Measurements from ENCODE around the gene CDK14.

CDK14 gene

DNA sequence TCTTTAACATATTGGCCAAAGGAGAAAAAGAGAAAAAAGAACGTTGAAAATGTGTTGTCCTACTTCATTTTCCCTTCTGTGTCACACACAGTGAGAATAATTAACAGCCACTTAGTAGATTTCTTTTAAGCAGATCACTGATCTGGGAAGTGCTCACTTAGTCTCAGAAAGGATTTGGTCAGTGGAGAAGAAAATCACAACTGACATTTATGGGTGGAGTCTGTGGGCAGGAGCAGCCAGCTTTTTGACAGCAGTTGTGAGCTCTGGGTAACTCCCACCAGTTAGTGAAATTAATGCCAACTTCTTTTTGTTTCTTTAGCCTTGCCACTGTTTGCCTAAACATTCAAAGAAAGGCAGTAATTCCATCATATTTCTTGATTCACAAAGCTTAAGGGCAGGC lies 49.7 kb downstream of the CDK14 start:
- DNase-seq: no peak

DNA sequence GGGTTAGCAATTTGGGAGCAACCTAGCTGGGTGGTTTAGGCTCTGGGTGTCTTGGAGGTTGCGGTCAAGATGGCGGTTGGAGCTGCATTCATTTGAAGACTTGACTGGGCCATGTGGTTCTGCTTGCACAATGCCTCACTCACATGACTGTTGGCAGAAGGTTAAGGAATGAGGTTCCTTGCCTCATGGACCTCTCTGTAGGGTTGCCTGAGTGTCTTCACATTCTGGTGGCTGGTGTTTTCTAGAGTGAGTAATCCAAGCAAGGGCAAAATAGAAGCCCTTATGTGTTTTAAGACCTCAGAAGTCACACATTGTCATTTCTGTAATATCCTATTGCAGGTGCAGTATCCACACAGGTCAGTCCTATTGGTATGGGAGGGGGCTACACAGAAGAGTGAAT lies 52.0 kb downstream of the CDK14 start:
- DNase-seq: no peak

DNA sequence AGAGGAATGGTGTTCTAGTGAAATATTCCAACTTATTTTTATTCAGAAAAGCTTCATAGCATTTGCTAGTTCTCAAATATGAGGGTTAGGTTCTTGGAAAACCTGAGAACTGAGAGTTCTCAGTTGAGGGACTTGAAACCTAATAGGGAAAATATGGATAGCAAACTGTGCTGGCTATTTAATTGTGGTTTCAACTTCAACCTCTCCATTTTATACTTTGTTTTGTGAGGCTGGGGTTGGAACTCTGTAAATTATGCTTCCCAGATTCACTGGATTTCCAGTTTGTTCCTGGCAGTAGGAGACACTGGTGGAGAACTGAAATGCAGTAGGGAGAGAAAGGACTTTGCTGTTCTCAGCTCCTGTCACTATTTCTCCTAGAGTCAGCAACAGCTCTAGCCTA lies 52.7 kb downstream of the CDK14 start:
- DNase-seq: no peak

DNA sequence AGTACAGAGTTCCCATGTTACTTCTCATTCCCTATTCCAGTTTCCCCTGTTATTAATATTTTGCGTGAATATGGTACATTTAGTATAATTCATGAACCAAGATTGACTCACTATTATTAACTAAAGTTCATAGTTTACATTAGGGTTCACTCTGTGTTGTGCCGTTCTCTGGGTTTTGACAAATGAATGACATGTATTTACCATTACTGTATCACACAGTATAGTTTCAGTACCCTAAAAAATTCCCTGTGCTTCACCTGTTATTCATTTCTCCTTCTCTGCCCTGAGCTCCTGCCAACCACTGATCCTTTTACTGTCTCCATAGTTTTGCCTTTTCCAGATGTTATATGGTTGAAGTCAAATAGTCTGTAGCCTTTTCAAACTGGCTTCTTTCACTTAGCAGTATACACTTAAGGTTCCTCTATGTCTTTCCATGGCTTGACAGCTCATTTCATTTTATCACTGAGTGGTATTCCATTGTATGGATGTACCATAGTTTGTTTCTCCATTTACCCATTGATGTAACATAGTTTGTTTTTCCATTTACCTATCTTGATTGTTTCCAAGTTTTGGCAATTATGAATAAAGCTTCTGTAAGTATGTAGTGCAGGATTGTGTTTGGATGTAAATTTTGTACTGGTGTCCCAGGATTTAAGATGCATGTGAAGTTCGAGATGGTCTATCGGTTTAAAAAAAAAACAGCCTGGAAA lies 58.8 kb downstream of the CDK14 start:
- DNase-seq: no peak

DNA sequence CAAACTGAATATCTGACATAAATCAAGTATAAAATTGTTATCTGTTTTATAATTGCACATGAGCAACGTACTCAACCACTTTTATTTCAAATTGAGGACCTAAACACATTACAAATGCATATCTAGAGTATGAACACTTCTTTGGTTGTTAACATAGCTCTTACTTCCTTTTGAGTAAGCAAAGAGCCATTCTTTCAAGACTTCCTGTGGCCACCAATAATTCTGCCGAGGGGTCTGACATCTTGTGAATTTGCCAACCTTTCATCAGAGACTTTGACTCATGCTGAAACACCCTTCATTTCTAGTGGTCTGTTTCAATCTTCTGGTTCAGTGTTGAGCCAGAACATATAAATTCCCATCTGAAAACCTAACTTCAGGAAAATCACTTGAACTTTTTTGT lies 59.4 kb downstream of the CDK14 start:
- no peak for DNase-seq

DNA sequence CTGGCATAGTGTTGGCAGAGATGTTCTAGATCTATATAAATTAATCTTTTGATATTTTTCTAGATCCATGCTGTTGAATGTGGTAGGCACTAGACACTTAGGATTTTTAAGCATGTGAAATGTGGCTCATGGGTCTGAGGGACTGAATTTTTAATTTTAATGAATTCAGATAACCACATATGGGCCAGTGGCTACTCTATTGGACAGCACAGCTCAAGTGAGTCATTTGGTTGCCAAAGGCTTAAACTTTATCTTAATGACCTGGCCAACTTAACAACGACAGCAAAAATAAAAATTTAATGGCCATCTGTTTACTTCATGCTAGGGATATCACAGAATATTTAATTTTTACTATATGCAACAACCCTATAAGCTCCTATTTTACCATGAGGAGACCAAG lies 61.4 kb downstream of the CDK14 start:
- DNase-seq: no peak

DNA sequence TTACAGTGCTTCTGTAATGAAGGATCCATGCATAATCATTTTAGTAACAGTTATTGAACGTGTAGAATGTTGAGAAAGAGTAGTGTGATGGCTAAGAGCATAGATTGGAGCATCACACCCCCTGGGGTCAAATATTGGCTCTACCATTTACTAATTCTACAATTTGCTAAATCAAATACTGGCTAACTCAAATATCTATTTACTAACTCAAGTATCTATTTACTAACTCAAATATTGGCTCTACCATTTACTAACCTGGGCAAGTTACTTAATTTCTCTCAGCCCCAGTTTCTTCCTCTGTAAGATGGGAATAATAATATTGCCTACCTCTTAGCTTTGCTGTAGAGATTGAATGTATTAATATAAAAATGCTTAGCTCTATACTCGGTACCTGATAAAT lies 64.0 kb downstream of the CDK14 start:
- no peak for DNase-seq

DNA sequence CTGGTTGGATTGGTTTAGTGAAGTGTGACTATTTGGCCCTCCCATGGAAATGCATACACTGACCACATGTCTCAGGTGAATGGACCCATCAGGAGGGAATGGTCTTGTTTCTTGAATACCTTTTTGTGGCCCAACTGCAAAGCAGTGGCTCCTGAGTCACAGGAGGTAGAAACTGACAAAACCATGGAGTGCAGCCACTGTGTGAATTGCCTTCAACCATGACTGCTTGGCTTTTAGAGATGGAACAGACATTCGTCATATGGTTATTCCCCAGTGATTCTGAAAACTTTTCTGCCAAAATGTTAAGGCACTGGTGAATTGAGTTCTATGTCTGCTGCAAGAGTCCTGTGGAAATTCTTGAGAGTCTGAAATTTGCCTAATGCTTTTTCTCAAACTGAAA lies 64.7 kb downstream of the CDK14 start:
- no peak for DNase-seq

DNA sequence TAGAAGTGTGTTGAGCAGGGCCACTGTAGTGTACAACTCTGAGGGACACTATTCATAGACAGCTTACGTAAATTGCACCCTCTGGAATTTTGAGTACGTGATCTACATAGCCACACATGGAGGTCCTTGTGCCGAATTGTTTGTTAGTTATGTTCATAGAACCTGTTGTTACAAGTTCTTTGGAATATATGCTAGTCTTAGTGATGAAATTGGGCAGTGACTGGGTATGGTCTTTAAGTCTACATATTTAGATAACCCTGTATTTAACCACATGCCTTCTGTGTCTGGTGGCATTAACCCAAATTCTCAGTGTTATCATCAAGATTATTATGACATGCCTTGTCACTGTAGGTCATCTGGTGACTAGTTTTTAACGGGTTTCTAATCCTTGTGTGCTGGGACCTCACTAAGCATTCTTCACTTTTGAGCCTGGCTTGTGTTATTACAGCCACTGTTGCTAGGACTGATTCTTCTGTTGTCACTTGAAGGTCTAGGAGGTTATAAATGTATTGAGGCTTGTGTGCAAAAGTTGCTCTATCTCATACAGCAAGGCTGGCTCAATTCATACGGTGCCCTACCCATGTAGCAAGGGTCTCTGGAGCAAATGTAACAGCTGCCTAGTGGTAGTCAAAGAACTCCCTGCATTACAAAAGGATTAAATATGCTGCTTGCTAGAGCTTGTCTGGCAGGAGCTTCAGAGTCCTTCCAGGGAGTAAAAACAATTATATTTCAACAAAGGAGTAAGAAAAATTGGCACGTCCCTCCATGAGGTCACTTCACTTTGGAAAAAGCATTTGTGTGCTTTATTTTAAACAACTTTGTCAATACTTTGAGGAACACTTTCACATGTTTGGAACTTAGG lies 65.4 kb downstream of the CDK14 start:
- DNase-seq: no peak

DNA sequence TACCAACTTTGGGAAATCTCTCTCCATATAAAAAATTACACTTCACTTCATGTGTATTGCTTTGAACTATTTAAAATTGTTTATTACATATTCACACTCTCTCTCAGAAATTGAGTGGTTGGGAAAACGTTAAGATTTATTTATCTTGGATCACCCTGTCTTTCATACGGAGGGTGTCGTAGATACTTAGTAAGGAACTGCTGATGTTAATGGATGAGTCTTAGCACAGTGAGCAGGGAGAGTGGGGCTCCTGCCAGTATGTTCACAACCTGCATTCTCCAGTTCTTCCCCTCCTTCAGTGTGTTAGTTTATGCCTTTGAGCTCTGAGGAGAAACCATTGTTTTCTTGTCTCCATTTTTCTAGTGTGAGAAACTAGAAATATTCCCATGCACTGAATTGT lies 67.1 kb downstream of the CDK14 start:
- DNase-seq: no peak

DNA sequence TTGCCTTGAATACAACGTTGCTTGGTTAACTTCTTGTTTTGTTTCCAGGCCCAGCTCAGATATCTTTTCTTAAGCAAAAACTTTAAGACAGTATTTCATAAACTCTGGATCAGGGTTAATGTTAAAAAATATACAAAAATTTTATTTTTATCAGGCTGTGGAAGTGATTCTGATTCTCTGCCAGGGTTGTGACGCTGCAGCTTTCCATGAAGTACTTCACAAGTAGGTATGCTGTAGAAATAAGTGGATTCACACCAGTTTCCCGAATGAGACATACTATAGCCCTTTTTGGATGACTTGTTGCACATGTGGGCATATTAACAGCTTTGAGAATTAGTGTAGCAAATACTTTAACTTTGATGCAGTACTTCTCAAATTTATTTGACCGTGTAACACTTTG lies 70.1 kb downstream of the CDK14 start:
- no peak for DNase-seq

DNA sequence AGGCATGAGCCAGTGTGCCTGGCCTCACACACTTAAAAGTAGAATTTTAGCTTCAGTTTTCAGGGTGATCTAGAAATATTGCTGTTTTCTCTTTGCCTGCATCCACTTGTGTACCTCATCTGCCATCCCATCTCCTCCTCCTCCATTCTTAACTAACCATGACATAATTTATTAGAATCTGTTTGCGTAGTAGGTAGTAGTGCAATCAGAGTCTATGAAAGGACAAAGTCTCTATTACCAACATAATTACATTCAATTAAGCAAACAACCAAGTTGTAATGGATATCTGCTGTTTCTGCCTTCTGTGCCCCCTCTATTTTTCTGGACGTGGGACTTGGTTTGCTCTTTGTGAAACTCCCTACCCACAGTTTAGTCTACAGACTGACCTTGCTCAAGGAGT lies 72.9 kb downstream of the CDK14 start:
- DNase-seq: no peak

DNA sequence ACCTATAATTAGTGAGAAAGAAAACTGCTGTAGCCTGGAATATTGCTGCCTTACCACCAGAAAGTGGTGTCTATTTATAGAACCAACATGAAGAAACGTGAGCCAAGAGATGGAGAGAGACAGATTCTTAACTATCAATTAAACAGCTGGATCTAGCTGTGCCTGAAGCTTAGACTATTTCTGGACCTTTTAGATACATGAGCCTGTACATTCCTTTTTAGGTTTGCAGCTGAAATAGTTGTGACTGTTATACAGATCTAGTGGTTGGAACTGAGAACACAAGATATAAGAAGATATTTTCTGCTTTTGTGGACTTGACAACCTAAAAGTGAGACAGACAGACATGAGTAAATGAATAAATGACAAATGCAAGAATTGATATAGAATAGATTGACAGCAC lies 73.4 kb downstream of the CDK14 start:
- DNase-seq: no peak

DNA sequence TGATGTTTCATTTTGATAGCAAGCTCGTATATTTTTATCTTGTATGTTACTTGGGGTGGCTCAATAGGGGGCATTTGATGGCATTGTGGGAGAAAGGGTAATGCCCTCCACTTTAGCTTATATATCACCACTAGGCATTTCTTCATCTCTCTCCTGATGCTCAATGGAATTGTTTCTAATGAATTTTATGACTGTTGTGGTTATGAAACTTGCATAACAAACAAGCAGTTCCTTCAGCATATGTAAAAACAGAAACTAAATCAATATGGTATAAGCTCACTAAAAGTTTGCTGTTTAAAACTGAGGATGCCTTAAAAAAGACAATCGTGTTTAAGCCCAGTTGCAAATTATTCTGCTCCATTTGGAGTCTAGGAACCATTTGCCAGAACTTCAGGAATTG lies 75.5 kb downstream of the CDK14 start:
- DNase-seq: no peak

DNA sequence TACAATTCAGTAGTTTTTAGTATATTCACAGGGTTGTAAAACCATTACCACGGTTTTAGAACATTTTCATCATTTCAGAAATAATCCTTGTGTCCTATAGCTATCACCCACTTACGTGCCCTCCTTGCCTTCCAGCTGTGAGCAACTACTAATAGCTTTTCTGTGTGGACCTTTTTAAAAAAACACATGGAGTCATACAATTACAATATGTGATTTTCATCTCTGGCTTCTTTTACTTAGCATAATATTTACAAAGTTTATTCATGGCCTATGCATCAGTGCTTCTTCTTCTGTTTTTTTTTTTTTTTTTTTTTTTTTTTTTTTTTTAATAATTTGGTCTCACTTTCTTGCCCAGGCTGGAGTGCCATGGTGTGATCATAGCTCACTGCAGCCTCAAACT lies 76.1 kb downstream of the CDK14 start:
- no peak for DNase-seq

DNA sequence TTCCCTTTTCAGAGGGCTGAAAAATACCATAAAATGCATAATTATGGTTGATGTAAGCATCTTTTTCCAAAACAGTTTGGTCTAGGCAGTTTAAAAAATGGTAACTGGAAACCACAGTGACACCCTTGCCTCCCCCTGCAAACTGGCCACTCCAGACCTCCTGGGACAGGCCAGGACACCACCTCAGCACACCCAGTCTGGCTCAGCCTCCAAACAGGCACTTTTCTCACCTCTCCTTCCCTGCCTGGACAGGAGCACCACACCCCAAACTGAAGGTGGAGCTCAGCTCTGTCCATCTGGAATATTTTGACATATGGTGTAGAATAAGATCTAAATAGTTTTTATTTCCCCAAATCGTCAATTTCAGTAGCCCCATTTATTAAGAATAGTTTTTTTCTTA lies 78.5 kb downstream of the CDK14 start:
- no peak for DNase-seq

DNA sequence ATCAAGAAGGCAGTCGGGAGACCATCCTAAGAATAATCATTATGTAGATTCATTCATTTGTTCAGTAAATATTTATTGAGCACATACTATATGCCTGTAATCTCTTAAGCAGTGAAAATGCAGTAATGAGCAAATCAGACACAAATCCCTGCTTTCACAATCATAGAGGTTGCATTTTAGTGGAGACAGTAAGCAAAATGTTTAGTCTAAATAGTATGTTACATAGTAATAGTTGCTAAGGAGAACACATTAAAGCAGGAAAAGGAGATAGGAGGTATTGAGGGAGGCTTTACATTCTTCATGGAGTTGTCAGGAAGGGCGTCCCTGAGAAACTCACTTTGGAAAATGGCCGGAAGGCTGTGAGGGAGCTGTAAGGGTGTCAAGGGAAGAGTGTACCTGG lies 79.9 kb downstream of the CDK14 start:
- DNase-seq: no peak

DNA sequence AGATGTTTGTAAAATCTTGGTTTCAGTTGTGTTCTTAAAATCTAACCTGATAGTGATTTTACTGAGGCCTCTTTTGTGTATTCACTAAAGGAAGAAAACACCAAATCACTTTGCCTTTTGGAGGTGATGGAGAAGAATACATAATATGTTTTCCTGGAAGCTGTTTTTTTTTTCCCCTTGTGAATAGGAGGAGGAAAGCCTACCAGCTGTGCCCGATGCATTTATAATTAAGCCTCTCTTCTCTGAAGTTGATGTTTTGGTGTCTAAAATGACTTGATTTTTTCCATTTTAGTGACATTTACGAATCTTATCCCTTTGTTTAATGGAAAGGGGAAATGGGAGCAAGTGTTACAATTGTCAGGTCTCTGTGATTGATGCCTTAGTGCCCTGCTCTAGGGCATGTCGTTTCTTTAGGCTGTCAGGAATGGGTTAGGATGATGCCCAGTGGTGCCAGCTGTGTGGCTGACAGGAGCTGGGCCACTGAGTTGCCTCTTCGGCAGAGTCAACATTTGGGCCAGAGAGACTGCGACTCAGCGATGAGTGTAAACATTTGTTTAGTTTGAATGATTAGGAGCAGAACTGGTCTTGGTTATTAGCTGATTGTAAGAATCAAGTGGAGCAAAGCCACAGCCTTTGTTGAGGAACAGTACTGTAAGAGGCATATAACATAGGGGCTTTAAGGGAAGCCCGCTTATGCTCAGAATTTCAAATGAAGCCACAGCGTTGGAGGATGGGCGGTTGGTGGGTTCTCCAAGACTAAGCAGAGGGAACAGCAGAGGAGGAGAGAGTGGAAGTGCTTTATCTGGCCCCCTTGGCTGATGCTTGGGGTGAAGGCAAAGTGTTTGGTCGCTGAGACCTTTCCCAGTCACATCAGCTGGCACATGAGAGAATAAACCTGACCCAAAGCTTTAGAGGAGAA lies 81.6 kb downstream of the CDK14 start:
- no peak for DNase-seq

DNA sequence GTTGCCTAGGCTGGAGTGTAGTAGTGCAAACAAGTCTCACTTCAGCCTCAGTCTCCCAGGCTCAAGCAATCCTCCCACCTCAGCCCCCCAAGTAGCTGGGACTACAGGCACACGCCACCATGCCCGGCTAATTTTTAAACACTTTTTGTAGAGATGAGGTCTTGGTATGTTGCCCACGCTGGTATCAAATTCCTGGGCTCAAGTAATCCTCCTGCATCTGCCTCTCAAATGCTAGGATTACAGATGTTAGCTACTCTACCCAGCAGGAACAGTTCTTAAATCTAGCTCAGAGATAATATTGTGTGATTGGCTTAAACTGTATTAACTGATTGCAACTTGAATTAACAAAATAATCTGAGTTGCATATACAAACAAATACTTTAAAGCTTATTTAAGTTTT lies 82.9 kb downstream of the CDK14 start:
- no peak for DNase-seq

DNA sequence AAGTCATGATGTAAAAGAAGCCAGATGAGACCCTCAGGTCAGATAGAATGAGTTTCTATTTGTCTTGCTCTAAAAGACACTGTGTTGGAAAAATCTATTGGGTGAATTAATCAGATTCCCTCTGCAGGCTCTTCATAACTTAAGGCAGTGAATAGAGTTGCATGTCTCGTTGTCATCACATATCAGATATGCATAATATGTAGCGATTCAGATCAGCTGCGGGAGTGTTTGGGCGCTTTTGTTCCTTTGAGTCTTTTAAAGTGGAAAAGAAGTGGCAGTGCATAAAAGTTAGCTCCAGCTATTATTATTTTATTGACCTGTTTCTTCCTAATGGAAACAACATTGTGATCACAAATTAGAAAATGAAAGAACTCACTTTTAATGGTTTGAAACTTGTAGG lies 84.4 kb downstream of the CDK14 start:
- no peak for DNase-seq

DNA sequence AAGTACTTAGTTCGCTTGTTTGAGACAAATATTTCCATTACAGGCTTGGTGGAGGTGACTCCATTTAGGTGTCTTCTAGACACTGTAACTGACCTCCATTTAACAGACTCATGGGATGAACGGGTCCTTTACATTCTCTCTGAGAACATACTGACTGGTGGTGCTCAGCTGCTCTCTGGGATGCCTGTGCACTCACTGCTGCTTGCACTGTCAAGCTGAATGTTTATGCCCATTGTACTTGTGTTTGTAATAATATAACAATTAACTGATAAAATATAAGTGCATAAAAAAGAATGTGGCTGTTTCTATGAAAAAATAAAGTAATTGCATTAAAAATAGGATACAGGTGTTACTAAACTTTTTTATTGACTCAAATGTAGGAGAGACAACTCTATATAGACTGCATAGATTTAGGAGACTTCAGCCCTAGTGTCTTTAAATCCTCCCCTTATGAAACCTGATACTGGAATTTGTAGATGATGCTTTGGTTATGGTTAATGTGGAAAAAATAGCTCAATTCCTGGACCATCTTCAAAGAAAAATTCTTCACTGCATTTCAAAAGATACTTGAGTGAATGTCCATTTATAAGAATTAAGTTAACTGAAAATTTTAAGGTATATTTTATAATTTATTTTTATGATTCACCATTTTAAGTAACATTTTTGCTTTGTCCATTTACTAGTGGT lies 85.4 kb downstream of the CDK14 start:
- no peak for DNase-seq

DNA sequence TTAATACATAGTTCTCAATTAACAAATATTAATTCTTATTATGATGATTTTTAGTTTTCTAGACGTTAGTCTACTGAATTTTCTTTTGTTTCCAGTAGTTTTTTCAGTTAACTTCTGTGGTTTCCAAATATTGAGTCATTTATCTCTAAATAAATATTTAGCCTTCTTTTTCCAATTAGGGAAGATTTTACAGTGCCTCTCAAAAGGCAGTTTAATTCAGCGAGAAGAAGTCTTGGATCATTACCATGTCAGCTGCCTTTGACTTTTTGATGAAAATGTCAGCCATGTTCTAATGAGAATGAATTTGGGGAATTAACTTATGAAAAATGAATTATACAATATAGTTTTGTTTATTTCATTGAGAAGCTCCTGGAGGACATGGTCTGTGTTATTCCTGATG lies 90.0 kb downstream of the CDK14 start:
- no peak for DNase-seq

DNA sequence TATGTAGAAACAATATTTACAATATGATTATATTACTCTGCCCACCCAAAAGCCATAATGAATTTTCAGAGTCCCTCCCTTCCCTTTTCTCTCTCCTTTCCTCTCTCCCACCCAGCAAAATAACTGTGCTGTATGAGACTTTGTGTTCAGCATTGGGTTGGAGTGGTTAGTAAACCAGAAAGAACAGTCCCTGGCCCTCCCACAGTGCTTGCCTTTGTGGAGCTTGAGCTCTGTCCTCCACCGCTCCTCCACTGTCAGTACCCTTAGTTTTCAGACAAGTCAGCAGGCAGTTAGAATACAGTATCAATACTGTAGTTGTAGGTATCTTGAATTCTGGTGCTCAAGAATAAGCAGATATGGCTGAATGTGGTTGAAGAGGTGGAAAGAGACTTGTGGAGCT lies 92.7 kb downstream of the CDK14 start:
- no peak for DNase-seq
